ENCODE data around the gene TMEM89. TPM values are rescaled to one million over a fixed set of nuclear protein-coding genes. Genes with fewer than 3 reads are reported as not detected.

TMEM89 gene
- total and polyA plus RNA-seq, 2 of the 4 experiments (the other 2 are of a cell fraction) = 0.15 TPM; not detected in 1

- Histone ChIP-seq H3K9me3 (ENCODE audit: control insufficient read depth, insufficient read depth, low read length) (no peaks in the 10 kb centered on the region), H3K4me3 (ENCODE audit: insufficient read depth, low read depth, low read length) (no peak overlapping the region), H4K91ac (ENCODE audit: insufficient read depth, low read depth, low read length) (no peak overlapping the region), H2BK15ac (ENCODE audit: low read depth, low read length) (no peak overlapping the region), H2BK20ac (ENCODE audit: low read depth, low read length) (no peak overlapping the region), H4K5ac (ENCODE audit: low read depth, low read length) (no peak overlapping the region), H3K9ac (ENCODE audit: low read depth, low read length) (no peak overlapping the region), H2AK9ac (replicated peaks; ENCODE audit: low read depth, low read length, poor library complexity) (no peak overlapping the region), H3K36me3 (ENCODE audit: control insufficient read depth, insufficient read depth, low read length) (no peaks in the 10 kb centered on the region), H3K18ac (ENCODE audit: low read depth, low read length) (no peak overlapping the region), H3K4me1 (ENCODE audit: control insufficient read depth, insufficient read depth, low read length) (peaks cover 3% of the 10 kb centered on the region; the same call in 1 of the 2 replicates), H2AK5ac (ENCODE audit: low read depth, low read length) (no peak overlapping the region), H3K9me1 (ENCODE audit: insufficient read depth, low read length) (no peaks in the 10 kb centered on the region), H3K27ac (ENCODE audit: insufficient read depth, low read length) (no peak overlapping the region), H2BK5ac (ENCODE audit: low read depth, low read length, poor library complexity, severe bottlenecking) (no peak overlapping the region), H4K20me1 (ENCODE audit: insufficient read depth, low read length) (no peaks in the 10 kb centered on the region), H3K27me3 (ENCODE audit: control insufficient read depth, insufficient read depth, low read length) (no peaks in the 10 kb centered on the region; the same call in 1 of the 2 replicates), H3K4ac (ENCODE audit: low read depth, low read length) (no peak overlapping the region), H2BK120ac (ENCODE audit: low read depth, low read length) (no peak overlapping the region), H3K79me1 (ENCODE audit: low read depth in 1 of 2, low read length in 2 of 2) (no peaks in the 10 kb centered on the region), H3K4me2 (ENCODE audit: low read depth, low read length) (no peak overlapping the region), H3K23ac (ENCODE audit: low read depth, low read length) (no peak overlapping the region), H4K8ac (ENCODE audit: low read depth in 2 of 2, low read length in 2 of 2) (no peak overlapping the region), H2AFZ (replicated peaks; ENCODE audit: low read length, poor library complexity) (no peak overlapping the region), H3K14ac (replicated peaks; ENCODE audit: low read depth, low read length) (no peak overlapping the region), H3K56ac (ENCODE audit: extremely low read depth, insufficient read depth, low read length) (no peak overlapping the region)
- POLR2A ChIA-PET (ENCODE audit: unreplicated experiment) = no interaction called here
- no peak for DNase-seq
- dilution Hi-C loops (cut with HindIII; ENCODE audit: low sequenced_read_pairs, unreplicated experiment) (no loop called here), intact Hi-C loops (cut with micrococcal nuclease) (no loop called here), in situ Hi-C loops (cut with MboI; ENCODE audit: low sequenced_read_pairs) (no loop called here)
- CTCF ChIA-PET = no interaction called here
- no TSS peak for BruUV-seq (replicated peaks)
- no peak for TF ChIP-seq MAFK (IDR thresholded peaks at IDR 0.05; ENCODE audit: low read depth, low read length)
- no peak for TF ChIP-seq POLR2A (IDR thresholded peaks at IDR 0.05; ENCODE audit: low read depth, low read length)
- no peak for TF ChIP-seq CTCF (conservative IDR thresholded peaks at IDR 0.05; ENCODE audit: low read depth, low read length)
- no peak for TF ChIP-seq RAD21 (IDR thresholded peaks at IDR 0.05; ENCODE audit: low read length)
- TF ChIP-seq ELK1 (IDR thresholded peaks at IDR 0.05; ENCODE audit: borderline replicate concordance, low read depth, low read length) = no peak
- TF ChIP-seq SMC3 (IDR thresholded peaks at IDR 0.05; ENCODE audit: low read depth, low read length) = no peak
- no peak for TF ChIP-seq CEBPB (IDR thresholded peaks at IDR 0.05; ENCODE audit: low read depth, low read length)
- no peak for TF ChIP-seq NFE2L2 (IDR thresholded peaks at IDR 0.05; ENCODE audit: low read depth, low read length)
- TF ChIP-seq USF2 (IDR thresholded peaks at IDR 0.05; ENCODE audit: low read depth, low read length) = no peak
- no peak for TF ChIP-seq CHD1 (IDR thresholded peaks at IDR 0.05; ENCODE audit: low read depth, low read length)
- TF ChIP-seq RCOR1 (IDR thresholded peaks at IDR 0.05; ENCODE audit: insufficient replicate concordance, low read length) = no peak
- TF ChIP-seq MXI1 (IDR thresholded peaks at IDR 0.05; ENCODE audit: borderline replicate concordance, low read depth, low read length) = no peak
- no peak for TF ChIP-seq RFX5 (IDR thresholded peaks at IDR 0.05; ENCODE audit: low read depth, low read length)
- ATAC-seq (ENCODE audit: low read depth) = no peak
- 68% methylated on average over 2 of the region's 11 CpGs; no CpG with 5 or more reads in 1 of the 2 experiments for WGBS, 2 experiments (ENCODE audit: extremely low coverage in 2 of 2, insufficient read length in 1 of 2)
Measured at GRCh38 chr3:48651771-48652170, 30.2 kb upstream of the TMEM89 start.
